Lower lobe of right lung (tissue), 2 donors: ENCODE measurements around the gene OBSL1. TPM values are rescaled to one million over a fixed set of nuclear protein-coding genes. Genes with fewer than 3 reads are reported as not detected.
A peak's percentile ranks its signal among the peaks of the same experiment; 100 is the strongest.

Experiments used
- ATAC-seq, 2 donors: fragments of 200-7000 bp; cut with Tn5 transposase; one replicate each; pipeline ENCODE4 v1.9.1; 2020 to 2022; ENCODE audit warnings: mild to moderate bottlenecking in 2 of 2, moderate library complexity in 2 of 2
- DNase-seq: peaks from one replicate; pipeline ENCODE4 v3.0.0-alpha.2; 2020
- H3K27ac ChIP-seq: fragments of 200-600 bp; one replicate; pipeline ENCODE4 v1.8.0; 2022
- H3K27me3 ChIP-seq: fragments of 200-600 bp; one replicate; pipeline ENCODE4 v1.8.0; 2022; ENCODE audit warnings: low read depth
- H3K36me3 ChIP-seq: fragments of 200-600 bp; one replicate; pipeline ENCODE4 v1.8.0; 2022; ENCODE audit warnings: mild to moderate bottlenecking
- H3K4me1 ChIP-seq: fragments of 200-600 bp; one replicate; pipeline ENCODE4 v1.8.0; 2022
- H3K4me3 ChIP-seq: fragments of 200-600 bp; one replicate; pipeline ENCODE4 v1.8.0; 2022; ENCODE audit warnings: mild to moderate bottlenecking
- H3K9me3 ChIP-seq: fragments of 200-600 bp; one replicate; pipeline ENCODE4 v1.8.0; 2022
- CTCF ChIP-seq: fragments of 200-600 bp; IDR thresholded peaks from one replicate; pipeline ENCODE4 v1.8.0; 2022; ENCODE audit warnings: antibody characterized with exemption, mild to moderate bottlenecking
- intact Hi-C: fragments of 100-400 bp; cut with DNase I; formaldehyde crosslinking; loops from one replicate; pipeline ENCODE4 v1.11.0; 2022
- total RNA-seq: library from RNA; stranded (reverse); fragmentation: NEBNext Ultra II Directional; extraction: Animal tissue kit (Norgen Biotek cat#: 25700); gene quantifications from one replicate; pipeline ENCODE4 v1.2.1, GENCODE V29; 2021
- donor health status: DM: no; HTN: yes; CAD: no; lungs with severe emphysema.

OBSL1 gene
- total RNA-seq, 1 donor from 2014 or later: 49.4 TPM

- intact Hi-C loops: no loop called here
Measured at GRCh38 chr2:219554350-219554749, 17.0 kb downstream of the OBSL1 start.

GRCh38 chr2:219553463-219553963 lies 17.8 kb downstream of the OBSL1 start:
- peaks cover 30% of the 10 kb centered on the region for H3K27me3 ChIP-seq
- intact Hi-C loops: no loop called here
- no peaks in the 10 kb centered on the region for H3K36me3 ChIP-seq
- no peak for DNase-seq
- no peak for TF ChIP-seq CTCF
- H3K9me3 ChIP-seq: no peaks in the 10 kb centered on the region
- H3K4me1 ChIP-seq: peaks cover 14% of the 10 kb centered on the region
- no peak overlapping the region for H3K27ac ChIP-seq
- no peak overlapping the region for H3K4me3 ChIP-seq
- ATAC-seq: no peak

More at GRCh38 chr2:219554350-219554749, 17.0 kb downstream of the OBSL1 start:
- TF ChIP-seq CTCF: no peak
- Histone ChIP-seq H3K4me1 (peaks cover 14% of the 10 kb centered on the region), H3K36me3 (no peaks in the 10 kb centered on the region), H3K27ac (no peak overlapping the region), H3K27me3 (peaks cover 30% of the 10 kb centered on the region), H3K9me3 (no peaks in the 10 kb centered on the region), H3K4me3 (no peak overlapping the region)
- ATAC-seq (no peak), DNase-seq (no peak)

GRCh38 chr2:219553168-219553417 lies 18.2 kb downstream of the OBSL1 start:
- Histone ChIP-seq H3K27ac (no peak overlapping the region), H3K4me1 (peaks cover 14% of the 10 kb centered on the region), H3K9me3 (no peaks in the 10 kb centered on the region), H3K4me3 (peak overlapping the region; percentile 71), H3K27me3 (peaks cover 30% of the 10 kb centered on the region), H3K36me3 (no peaks in the 10 kb centered on the region)
- intact Hi-C loops: no loop called here
- DNase-seq (no peak), ATAC-seq (no peak)
- no peak for TF ChIP-seq CTCF

- peak overlapping the region; percentile 71 for H3K4me3 ChIP-seq
- H3K27ac ChIP-seq: no peak overlapping the region
- intact Hi-C loops: no loop called here
- H3K27me3 ChIP-seq: peaks cover 30% of the 10 kb centered on the region
- ATAC-seq (peak; percentile 93 to 96), DNase-seq (peak; percentile 88)
- no peak for TF ChIP-seq CTCF
- peaks cover 14% of the 10 kb centered on the region for H3K4me1 ChIP-seq
- no peaks in the 10 kb centered on the region for H3K9me3 ChIP-seq
- no peaks in the 10 kb centered on the region for H3K36me3 ChIP-seq
Measured at GRCh38 chr2:219552382-219553167, 18.8 kb downstream of the OBSL1 start.

GRCh38 chr2:219551441-219552381 lies 19.6 kb downstream of the OBSL1 start:
- intact Hi-C loops: no loop called here
- ATAC-seq (peak; percentile 26 to 51), DNase-seq (no peak)
- no peaks in the 10 kb centered on the region for H3K9me3 ChIP-seq
- no peak for TF ChIP-seq CTCF
- no peak overlapping the region for H3K27ac ChIP-seq
- H3K4me1 ChIP-seq: peaks cover 14% of the 10 kb centered on the region
- H3K27me3 ChIP-seq: peaks cover 30% of the 10 kb centered on the region
- peak overlapping the region; percentile 71 for H3K4me3 ChIP-seq
- no peaks in the 10 kb centered on the region for H3K36me3 ChIP-seq
